Neuronal stem cell (in vitro differentiated cells): ENCODE results near the gene SLC47A1.
A peak's percentile ranks its signal among the peaks of the same experiment; 100 is the strongest.
"Not testable (repeated sequence)": the region's sequence is repeated elsewhere in the genome, so short reads cannot be mapped to it uniquely, and the experiment has no call there.

Experiments used
- DNase-seq: peaks from one replicate; pipeline ENCODE4 v3.0.0-alpha.2; 2013; ENCODE audit warnings: low spot score
- H2AFZ ChIP-seq: one replicate; pipeline ENCODE4 v1.6.1; 2013; ENCODE audit warnings: mild to moderate bottlenecking, low read length, inconsistent platforms
- H2AK5ac ChIP-seq: 2 replicates; pipeline ENCODE4 v1.6.1; 2013; ENCODE audit warnings: low read depth, mild to moderate bottlenecking, inconsistent platforms, low read length, moderate library complexity, mixed read lengths
- H2BK120ac ChIP-seq: 2 replicates; pipeline ENCODE4 v1.6.1; 2013; ENCODE audit warnings: low read depth, mild to moderate bottlenecking, inconsistent platforms, low read length, moderate library complexity, mixed read lengths
- H2BK12ac ChIP-seq: one replicate; pipeline ENCODE4 v1.6.1; 2013; ENCODE audit warnings: low read length, inconsistent platforms
- H2BK15ac ChIP-seq: 2 replicates; pipeline ENCODE4 v1.6.1; 2013; ENCODE audit warnings: mild to moderate bottlenecking, low read length, inconsistent platforms, mixed read lengths
- H2BK5ac ChIP-seq: one replicate; pipeline ENCODE4 v1.6.1; 2013; ENCODE audit warnings: inconsistent platforms, mild to moderate bottlenecking, low read length, moderate library complexity
- H3K14ac ChIP-seq: one replicate; pipeline ENCODE4 v1.6.1; 2013; ENCODE audit warnings: low read length, inconsistent platforms
- H3K18ac ChIP-seq: 2 replicates; pipeline ENCODE4 v1.6.1; 2013; ENCODE audit warnings: low read length, inconsistent platforms
- H3K23ac ChIP-seq: 2 replicates; pipeline ENCODE4 v1.6.1; 2013; ENCODE audit warnings: low read depth, mild to moderate bottlenecking, mixed read lengths, low read length, inconsistent platforms; ENCODE audit not compliant: poor library complexity
- H3K27ac ChIP-seq: replicated peaks from 3 replicates; pipeline ENCODE4 v1.5.1; 2013; ENCODE audit warnings: low read length, inconsistent platforms
- H3K27me3 ChIP-seq, 3 experiments: 2 replicates each; pipeline ENCODE4 v1.6.1; 2013; ENCODE audit warnings: low read length in 3 of 3, mild to moderate bottlenecking in 2 of 3, inconsistent platforms in 1 of 3, low read depth in 1 of 3, mixed read lengths in 1 of 3, moderate library complexity in 1 of 3; ENCODE audit not compliant: control insufficient read depth in 3 of 3, insufficient read depth in 3 of 3
- H3K36me3 ChIP-seq, 2 donors: replicated peaks in 1 of 2; 2 replicates each; pipeline ENCODE4 v1.6.1; 2013; ENCODE audit warnings: low read length in 2 of 2; ENCODE audit not compliant: control insufficient read depth in 2 of 2, insufficient read depth in 2 of 2
- H3K4ac ChIP-seq: 2 replicates; pipeline ENCODE4 v1.6.1; 2013; ENCODE audit warnings: inconsistent platforms, mild to moderate bottlenecking, low read length, moderate library complexity
- H3K4me1 ChIP-seq, 2 donors: 1 replicate in 1 of 2; 2 replicates in 1 of 2; pipeline ENCODE4 v1.6.1; 2013; ENCODE audit warnings: low read length in 2 of 2, low read depth in 1 of 2; ENCODE audit not compliant: control insufficient read depth in 2 of 2, insufficient read depth in 1 of 2
- H3K4me2 ChIP-seq: one replicate; pipeline ENCODE4 v1.6.1; 2013; ENCODE audit warnings: mild to moderate bottlenecking, low read length, inconsistent platforms; ENCODE audit not compliant: insufficient read depth, poor library complexity, severe bottlenecking
- H3K4me3 ChIP-seq, 2 donors: 2 replicates each; pipeline ENCODE4 v1.5.1; 2013; ENCODE audit warnings: low read length in 2 of 2, mild to moderate bottlenecking in 2 of 2, inconsistent platforms in 1 of 2, moderate library complexity in 1 of 2
- H3K79me1 ChIP-seq: one replicate; pipeline ENCODE4 v1.6.1; 2013; ENCODE audit warnings: low read depth, mild to moderate bottlenecking, inconsistent platforms, low read length, moderate library complexity
- H3K9ac ChIP-seq: one replicate; pipeline ENCODE4 v1.6.1; 2013; ENCODE audit warnings: mild to moderate bottlenecking, low read depth, low read length, inconsistent platforms; ENCODE audit not compliant: poor library complexity
- H3K9me3 ChIP-seq, 2 donors: replicated peaks in 1 of 2; 2 replicates each; pipeline versions ENCODE3 to v1.6.1; 2013; ENCODE audit warnings: low read length in 2 of 2, mild to moderate bottlenecking in 2 of 2, inconsistent platforms in 1 of 2, low read depth in 1 of 2, mixed read lengths in 1 of 2, moderate library complexity in 1 of 2; ENCODE audit not compliant: control insufficient read depth in 2 of 2, insufficient read depth in 1 of 2
- H4K8ac ChIP-seq: one replicate; pipeline ENCODE4 v1.6.1; 2013; ENCODE audit warnings: low read depth, mild to moderate bottlenecking, inconsistent platforms, low read length, moderate library complexity
- H4K91ac ChIP-seq: one replicate; pipeline ENCODE4 v1.6.1; 2013; ENCODE audit warnings: low read length, low read depth, mild to moderate bottlenecking, inconsistent platforms; ENCODE audit not compliant: poor library complexity
- WGBS, 2 donors: extraction: QIAGEN DNeasy Blood & Tissue Kit; methylation state at CpG; one replicate each; pipeline ENCODE4 v1.1.7; 2013; ENCODE audit warnings: missing lambda C conversion rate in 2 of 2, mixed read lengths in 1 of 2; ENCODE audit not compliant: insufficient read length in 2 of 2, insufficient replicate concordance in 1 of 2; ENCODE audit errors: extremely low coverage in 2 of 2; 5-methylcytosine and 5-hydroxymethylcytosine counted together

The SLC47A1 gene

GRCh38 chr17:19513897-19514488 lies 19.7 kb upstream of the SLC47A1 start:
- H3K14ac ChIP-seq: no peak overlapping the region
- no peak overlapping the region for H4K91ac ChIP-seq
- no peak overlapping the region for H3K4me2 ChIP-seq
- H3K27me3 ChIP-seq: no peaks in the 10 kb centered on the region
- no peaks in the 10 kb centered on the region for H3K79me1 ChIP-seq
- H2AK5ac ChIP-seq: no peak overlapping the region
- H3K18ac ChIP-seq: peak overlapping the region; percentile 46
- H3K27ac ChIP-seq: no peak overlapping the region
- peak; percentile 65 for DNase-seq
- H3K4me1 ChIP-seq: no peaks in the 10 kb centered on the region
- H3K4me3 ChIP-seq: no peak overlapping the region
- H4K8ac ChIP-seq: no peak overlapping the region
- no peak overlapping the region for H2AFZ ChIP-seq
- H2BK5ac ChIP-seq: no peak overlapping the region
- no peak overlapping the region for H2BK12ac ChIP-seq
- no peak overlapping the region for H3K9ac ChIP-seq
- H3K9me3 ChIP-seq: no peaks in the 10 kb centered on the region
- H3K4ac ChIP-seq: no peak overlapping the region
- 100% methylated on average over 1 of the region's 13 CpGs for WGBS, 2 donors
- no peak overlapping the region for H3K23ac ChIP-seq
- no peak overlapping the region for H2BK120ac ChIP-seq
- no peaks in the 10 kb centered on the region for H3K36me3 ChIP-seq
- H2BK15ac ChIP-seq: no peak overlapping the region

DNA sequence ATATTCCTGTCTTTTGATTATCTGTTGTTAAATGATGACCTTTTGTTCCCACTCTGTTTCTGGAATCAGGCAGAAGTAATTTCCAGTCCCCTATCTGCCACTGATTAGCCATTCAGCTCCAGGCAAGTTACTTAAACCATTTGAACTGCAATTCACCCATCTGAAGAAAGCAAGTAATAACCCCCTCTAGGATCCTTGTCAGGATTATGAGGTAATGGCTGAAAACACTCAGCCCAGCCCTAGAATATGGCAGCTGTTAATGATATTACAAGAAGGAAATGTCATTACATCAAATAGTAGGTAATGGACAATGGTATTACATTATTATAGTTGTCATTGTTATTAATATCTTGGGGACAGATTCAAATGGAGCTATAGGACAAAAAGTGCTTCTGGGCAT lies 16.0 kb upstream of the SLC47A1 start:
- no peaks in the 10 kb centered on the region for H3K27me3 ChIP-seq
- H3K4me2 ChIP-seq: no peak overlapping the region
- H3K27ac ChIP-seq: no peak overlapping the region
- H4K91ac ChIP-seq: no peak overlapping the region
- H2BK15ac ChIP-seq: no peak overlapping the region
- H3K23ac ChIP-seq: no peak overlapping the region
- H2BK12ac ChIP-seq: no peak overlapping the region
- no peak overlapping the region for H2BK120ac ChIP-seq
- H2BK5ac ChIP-seq: no peak overlapping the region
- no peaks in the 10 kb centered on the region for H3K4me1 ChIP-seq
- H3K4ac ChIP-seq: no peak overlapping the region
- H3K9ac ChIP-seq: no peak overlapping the region
- H3K36me3 ChIP-seq: no peaks in the 10 kb centered on the region
- H3K79me1 ChIP-seq: no peaks in the 10 kb centered on the region
- no peak overlapping the region for H3K4me3 ChIP-seq
- no peak overlapping the region for H2AFZ ChIP-seq
- DNase-seq: no peak
- H4K8ac ChIP-seq: no peak overlapping the region
- H2AK5ac ChIP-seq: no peak overlapping the region
- no peak overlapping the region for H3K14ac ChIP-seq
- H3K9me3 ChIP-seq: no peaks in the 10 kb centered on the region
- no peak overlapping the region for H3K18ac ChIP-seq

DNA sequence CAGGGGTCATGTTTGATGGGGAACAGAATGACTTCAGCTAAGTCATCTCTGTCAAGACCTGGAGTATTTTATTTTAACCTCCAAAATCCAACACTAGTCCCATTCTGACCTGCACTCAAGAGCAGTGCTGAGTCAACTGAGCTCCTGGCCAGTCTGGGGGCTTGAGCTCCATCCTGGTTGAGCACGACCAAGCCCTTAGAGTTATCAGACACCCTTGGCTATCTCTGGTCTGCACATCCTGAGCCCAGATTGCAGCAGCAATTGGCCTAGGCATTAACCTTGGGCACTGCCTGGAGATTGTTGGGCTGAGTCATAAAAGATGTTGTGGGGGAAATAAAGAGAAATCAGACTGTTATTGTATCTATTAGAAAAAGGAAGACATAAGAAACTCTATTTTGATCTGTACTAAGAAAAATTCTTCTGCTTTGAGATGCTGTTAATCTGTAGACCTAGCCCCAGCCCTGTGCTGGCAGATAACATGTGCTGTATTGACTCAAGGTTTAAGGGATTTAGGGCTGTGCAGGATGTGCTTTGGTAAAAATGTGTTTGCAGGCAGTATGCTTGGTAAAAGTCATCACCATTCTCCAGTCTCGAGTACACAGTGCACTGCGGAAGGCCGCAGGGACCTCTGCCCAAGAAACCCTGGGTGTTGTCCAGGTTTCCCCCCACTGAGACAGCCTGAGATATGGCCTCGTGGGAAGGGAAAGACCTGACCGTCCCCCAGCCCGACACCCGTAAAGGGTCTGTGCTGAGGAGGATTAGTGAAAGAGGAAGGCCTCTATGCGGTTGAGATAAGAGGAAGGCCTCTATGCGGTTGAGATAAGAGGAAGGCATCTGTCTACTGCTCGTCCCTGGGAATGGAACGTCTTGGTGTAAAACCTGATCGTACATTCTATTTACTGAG lies 14.0 kb upstream of the SLC47A1 start:
- not testable (repeated sequence) for H2BK15ac ChIP-seq, H2BK120ac ChIP-seq, H3K4me2 ChIP-seq, H3K18ac ChIP-seq, H3K14ac ChIP-seq, H3K36me3 ChIP-seq, H3K4me1 ChIP-seq, H3K9ac ChIP-seq, H2AFZ ChIP-seq, H4K91ac ChIP-seq, H2BK5ac ChIP-seq, H3K4me3 ChIP-seq, DNase-seq, H3K27ac ChIP-seq, H3K9me3 ChIP-seq, H3K4ac ChIP-seq, H2BK12ac ChIP-seq, H2AK5ac ChIP-seq, H3K27me3 ChIP-seq, H4K8ac ChIP-seq, H3K23ac ChIP-seq, H3K79me1 ChIP-seq
- WGBS, 2 donors: no CpG with 5 or more reads among the region's 13 CpGs

DNA sequence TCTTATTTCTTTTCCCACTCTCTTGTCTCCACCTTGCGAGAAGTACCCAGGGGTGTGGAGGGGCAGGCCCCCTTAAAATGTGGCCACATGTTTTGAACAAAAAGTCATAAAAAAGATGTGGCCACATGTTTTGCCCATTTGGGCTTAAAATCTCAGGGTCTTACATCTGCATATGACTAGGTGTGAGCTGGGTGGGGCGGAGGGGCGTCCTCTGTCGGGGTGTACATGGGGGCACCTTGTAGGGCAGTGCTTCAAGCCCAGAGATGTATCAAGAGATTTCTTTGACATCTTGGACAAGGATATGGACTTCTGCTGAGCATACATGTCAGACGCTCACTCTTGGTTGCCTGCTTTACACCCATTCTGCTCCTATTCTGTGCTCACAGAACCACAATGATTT lies 13.0 kb upstream of the SLC47A1 start:
- no peak overlapping the region for H3K4me3 ChIP-seq
- H3K4me2 ChIP-seq: no peak overlapping the region
- H3K79me1 ChIP-seq: no peaks in the 10 kb centered on the region
- H3K23ac ChIP-seq: no peak overlapping the region
- no peak overlapping the region for H3K14ac ChIP-seq
- no peaks in the 10 kb centered on the region for H3K36me3 ChIP-seq
- H2BK120ac ChIP-seq: no peak overlapping the region
- no peak overlapping the region for H3K9ac ChIP-seq
- H3K27ac ChIP-seq: no peak overlapping the region
- no peaks in the 10 kb centered on the region for H3K9me3 ChIP-seq
- H2BK15ac ChIP-seq: no peak overlapping the region
- H2BK5ac ChIP-seq: no peak overlapping the region
- no CpG with 5 or more reads among the region's 5 CpGs for WGBS, 2 donors
- no peak overlapping the region for H4K8ac ChIP-seq
- H2AFZ ChIP-seq: no peak overlapping the region
- no peaks in the 10 kb centered on the region for H3K4me1 ChIP-seq
- no peak overlapping the region for H3K4ac ChIP-seq
- no peak overlapping the region for H2BK12ac ChIP-seq
- no peaks in the 10 kb centered on the region for H3K27me3 ChIP-seq
- no peak overlapping the region for H3K18ac ChIP-seq
- no peak for DNase-seq
- no peak overlapping the region for H4K91ac ChIP-seq
- H2AK5ac ChIP-seq: no peak overlapping the region
